GM19238 (cell line): ENCODE results near the gene KRTAP5-6.
"Not testable (repeated sequence)": the region's sequence is repeated elsewhere in the genome, so short reads cannot be mapped to it uniquely, and the experiment has no call there.

Experiments
- DNase-seq: peaks from one replicate; pipeline ENCODE4 v3.0.0; 2011; ENCODE audit warnings: low spot score; ENCODE audit not compliant: insufficient read length

Gene KRTAP5-6

DNA sequence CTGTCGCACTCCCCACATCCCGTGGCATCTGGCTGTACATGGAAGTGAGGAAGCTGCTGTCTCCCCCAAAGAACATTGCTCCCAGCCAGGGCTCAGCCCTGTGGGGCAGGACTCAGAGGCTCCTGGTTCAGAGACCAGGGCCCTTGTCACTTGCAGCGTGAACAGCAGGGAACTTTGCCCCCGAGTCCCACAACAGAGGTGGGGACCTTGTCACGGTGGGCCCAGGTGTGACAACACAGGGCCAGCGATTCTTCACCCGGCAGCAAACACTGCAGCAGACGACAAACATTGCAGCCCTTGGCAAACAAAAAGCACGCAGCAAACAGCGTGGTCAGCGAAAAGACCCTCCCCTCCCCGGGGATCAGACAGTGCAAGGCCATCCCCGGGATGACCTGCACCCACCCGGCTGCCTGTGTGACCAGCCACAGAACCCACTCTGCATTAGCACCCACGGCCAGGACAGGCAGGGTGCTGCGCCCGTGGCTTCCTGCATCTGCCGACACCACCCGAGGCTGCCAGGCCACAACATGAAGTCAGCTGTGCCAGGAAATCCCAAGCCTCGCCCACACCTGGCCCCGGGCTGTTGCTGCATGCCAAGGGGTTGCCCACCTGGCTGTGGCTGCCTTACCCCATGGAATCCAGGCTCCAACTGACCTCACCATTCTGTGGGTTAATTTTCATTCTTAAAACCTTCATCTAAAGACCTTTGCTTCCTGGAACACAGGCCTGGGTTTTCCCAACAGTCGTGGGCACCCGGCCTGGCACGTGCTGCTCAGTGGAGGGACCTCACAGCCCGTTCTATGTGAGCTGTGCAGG, 35.3 kb upstream of the KRTAP5-6 start:
- DNase-seq, result not testable (repeated sequence)

DNA sequence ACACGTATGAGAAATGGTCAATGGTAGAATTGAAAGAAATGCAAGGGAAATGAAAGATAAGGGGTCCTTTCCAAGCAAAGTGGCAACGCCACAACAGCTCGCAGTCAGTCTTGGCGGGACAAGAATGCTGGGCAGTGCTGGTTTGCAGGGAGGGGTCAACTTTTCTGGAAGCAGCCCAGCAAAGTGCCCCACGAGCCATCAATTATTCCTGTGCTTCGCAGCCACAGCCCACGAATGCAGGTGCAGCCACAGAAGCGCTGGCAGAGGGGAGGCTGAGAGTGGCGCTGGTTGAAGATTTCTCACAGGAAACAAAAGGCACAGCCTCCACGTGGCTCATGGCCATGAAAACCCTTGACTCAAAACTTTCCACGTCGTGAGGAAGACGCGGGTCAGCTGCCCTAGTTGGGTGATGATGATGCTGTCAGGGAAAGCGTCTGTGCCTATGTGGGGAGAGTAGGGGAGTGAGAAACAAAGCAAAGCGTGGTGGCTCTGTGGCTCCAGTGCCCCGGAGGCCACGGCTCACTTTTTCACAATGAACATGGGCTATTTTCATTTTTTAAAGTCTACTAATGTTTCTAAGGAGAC, 34.2 kb upstream of the KRTAP5-6 start:
- not testable (repeated sequence) for DNase-seq

DNA sequence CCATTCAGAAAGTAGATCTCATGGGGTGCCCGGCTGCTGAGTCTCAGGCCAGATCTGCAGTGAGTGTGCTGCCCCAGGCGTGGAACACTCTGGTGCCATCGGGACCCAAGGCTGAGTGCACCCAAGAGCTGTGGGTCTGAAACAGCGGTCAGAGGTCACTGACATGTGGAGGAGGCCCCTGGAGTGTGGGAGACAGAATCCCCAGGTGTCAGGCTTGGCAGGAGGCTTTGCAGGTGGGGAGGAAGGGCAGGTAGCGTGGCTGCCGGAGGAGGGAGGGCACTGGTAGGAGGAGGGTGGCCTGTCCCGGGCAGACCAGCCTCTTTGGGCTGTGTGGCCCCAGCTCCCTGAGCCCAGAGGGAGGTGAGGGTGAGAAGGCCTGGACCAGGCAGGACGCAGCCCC, 31.7 kb upstream of the KRTAP5-6 start:
- no peak for DNase-seq

- no peak for DNase-seq
Measured at GRCh38 chr11:1667121-1667850, 29.7 kb upstream of the KRTAP5-6 start.

DNA sequence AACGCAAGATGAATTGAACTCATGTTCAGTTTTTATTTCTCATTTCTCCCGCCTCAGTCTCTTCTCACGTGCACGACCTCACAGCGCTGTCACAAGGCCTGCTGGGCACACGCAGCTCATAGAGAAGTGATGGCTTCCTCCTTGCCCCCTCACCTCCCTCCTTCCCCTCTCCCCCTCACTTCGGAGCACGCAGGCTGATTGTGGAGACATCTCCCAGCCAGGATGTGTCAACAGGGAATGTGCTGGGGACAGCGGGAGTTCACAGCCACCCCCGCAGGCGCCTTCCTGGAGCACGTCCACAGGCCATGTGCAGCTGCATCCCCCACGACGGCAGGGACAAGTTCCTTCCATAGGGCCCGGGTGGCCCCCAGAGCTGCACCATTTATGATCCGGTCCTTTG, 29.1 kb upstream of the KRTAP5-6 start:
- no peak for DNase-seq

- no peak for DNase-seq
Measured at GRCh38 chr11:1668911-1669473, 28.0 kb upstream of the KRTAP5-6 start.

GRCh38 chr11:1669546-1670218, 27.3 kb upstream of the KRTAP5-6 start:
- no peak for DNase-seq

GRCh38 chr11:1670457-1670856, 26.5 kb upstream of the KRTAP5-6 start:
- not testable (repeated sequence) for DNase-seq

- no peak for DNase-seq
Measured at GRCh38 chr11:1670905-1671371, 26.1 kb upstream of the KRTAP5-6 start.

GRCh38 chr11:1671658-1672057, 25.3 kb upstream of the KRTAP5-6 start:
- no peak for DNase-seq

DNA sequence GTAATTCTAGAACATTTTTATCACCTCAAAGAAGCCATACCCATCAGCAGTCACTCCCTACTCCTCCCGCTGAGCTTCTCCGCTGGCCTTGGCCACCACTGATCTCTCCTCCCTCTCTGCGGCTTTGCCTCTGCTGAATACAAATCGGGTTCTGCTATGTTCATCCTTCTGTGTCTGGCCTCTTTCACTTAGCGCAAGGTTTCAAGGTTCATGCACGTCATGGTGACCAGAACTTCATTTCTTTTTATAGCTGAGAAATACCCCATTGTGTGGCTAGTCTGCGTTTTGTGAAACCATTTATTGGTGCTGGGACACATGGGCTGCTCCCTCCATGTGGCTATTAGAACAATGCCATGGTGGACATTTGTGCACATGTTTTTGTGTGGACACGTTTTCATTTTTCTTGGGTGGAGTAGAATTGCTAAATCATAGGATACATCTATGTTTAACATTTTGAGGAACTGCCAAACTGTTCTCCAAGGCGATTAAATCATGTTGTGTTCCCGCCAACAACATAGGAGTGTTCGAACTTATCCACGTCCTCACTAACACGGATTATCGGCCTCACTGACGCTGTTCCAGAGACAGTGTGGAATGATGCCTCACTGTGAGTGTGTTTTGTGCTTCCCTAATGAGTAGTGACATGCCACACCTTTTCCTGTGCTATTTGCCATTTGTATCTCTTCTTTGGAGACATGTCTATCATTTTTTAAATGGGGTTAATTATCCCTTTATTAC, 24.2 kb upstream of the KRTAP5-6 start:
- DNase-seq, result no peak

- DNase-seq, result no peak
Measured at GRCh38 chr11:1673446-1674172, 23.4 kb upstream of the KRTAP5-6 start.

- DNase-seq, result no peak
Measured at GRCh38 chr11:1674173-1675131, 22.5 kb upstream of the KRTAP5-6 start.

DNA sequence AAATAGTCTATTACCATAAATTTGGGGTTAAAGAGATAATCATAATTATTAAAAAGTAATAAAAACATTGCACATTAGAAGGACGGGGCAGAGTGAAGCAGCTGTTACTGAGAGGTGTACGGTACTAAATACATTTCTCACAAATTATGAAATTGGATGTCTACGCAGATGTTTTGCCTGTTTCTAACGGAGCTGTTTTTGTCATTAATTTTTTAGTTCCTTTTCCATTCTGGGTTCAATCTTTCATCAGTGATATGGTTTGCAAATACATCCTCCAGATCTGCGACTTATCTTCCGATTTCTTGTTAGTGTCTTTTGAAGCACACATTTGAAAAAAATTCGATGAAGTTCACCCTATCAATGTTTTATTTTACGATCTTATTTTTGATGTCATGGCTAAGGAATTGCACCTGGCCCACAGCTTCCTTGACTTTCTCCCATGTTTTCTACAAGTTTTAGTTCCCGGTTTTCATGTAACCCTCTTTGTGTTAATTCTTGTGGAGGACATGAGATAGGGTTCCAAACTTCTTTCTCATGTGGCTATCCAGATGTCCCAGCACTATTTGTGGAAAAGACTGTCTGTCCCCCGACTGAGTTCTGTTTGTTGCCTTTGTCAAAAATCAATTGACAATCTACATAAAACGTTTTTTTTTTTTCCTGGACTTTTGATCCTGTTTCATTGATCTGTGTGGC, 21.3 kb upstream of the KRTAP5-6 start:
- DNase-seq, result no peak

- no peak for DNase-seq
Measured at GRCh38 chr11:1676229-1676740, 20.7 kb upstream of the KRTAP5-6 start.

- no peak for DNase-seq
Measured at GRCh38 chr11:1679881-1680280, 17.1 kb upstream of the KRTAP5-6 start.

DNA sequence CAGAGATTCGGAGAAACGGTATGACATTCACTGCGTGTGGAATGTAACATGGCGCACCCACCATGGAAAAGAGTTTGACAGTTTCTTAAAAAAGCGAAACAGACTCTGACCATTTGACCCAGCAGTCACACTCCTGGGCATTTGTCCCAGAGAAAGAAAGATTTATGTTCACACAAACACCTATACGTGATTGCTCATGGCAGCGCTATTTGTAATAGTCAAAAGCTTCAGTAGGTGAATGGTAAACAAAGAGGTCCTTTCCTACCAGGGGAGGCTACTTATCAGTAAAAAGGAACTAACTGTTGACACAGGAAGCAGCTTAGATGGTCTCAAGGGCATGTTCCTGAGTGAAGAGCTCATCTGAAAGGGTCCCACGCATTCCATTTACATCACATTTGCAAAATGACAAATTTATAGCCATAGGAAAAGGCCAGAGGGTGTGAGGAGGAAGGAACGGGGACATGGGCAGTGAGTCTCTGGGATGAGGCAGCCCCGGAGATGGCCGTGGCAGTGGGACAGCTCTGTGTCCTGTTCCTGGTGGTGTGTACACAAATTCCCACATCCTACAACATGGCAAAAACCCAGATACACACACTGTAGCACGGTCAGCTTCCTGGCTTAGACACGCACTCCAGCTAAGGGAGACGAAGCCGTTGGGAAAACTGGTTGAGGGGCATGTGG, 14.6 kb upstream of the KRTAP5-6 start:
- no peak for DNase-seq
